Right lung (tissue), 10 donors: ENCODE results near the gene DAPK1. TPM values are rescaled to one million over a fixed set of nuclear protein-coding genes. Genes with fewer than 3 reads are reported as not detected.
A peak's percentile ranks its signal among the peaks of the same experiment; 100 is the strongest.

Experiments used
- DNase-seq, 2 donors: peaks; one replicate each; pipeline ENCODE4 v3.0.0-alpha.2; 2013
- long read RNA-seq, 8 donors: transcript quantifications; one replicate each; lab custom pipeline, GENCODE V29; 2026
- polyA plus RNA-seq, 5 donors: library from polyadenylated mRNA; unstranded; fragments of 120-200 nt; gene quantifications; one replicate each; pipeline versions ENCODE4 v1.2.1 to v1.2.3, GENCODE V29; 2013; ENCODE audit warnings: inconsistent platforms in 1 of 5, low replicate concordance in 1 of 5; ENCODE audit not compliant: insufficient read length in 5 of 5, insufficient read depth in 1 of 5

Gene DAPK1
- 100 to 1,000 TPM; 173 to 232 (median 217) TPM for polyA plus RNA-seq
- long read RNA-seq, donor 1, full-length matches to known transcripts: 17 of 60 reads
- long read RNA-seq, donor 1, partial matches to known transcripts: 43 of 60 reads
- long read RNA-seq, donor 1, other reads (novel, unspliced or antisense): 0 of 60 reads
- long read RNA-seq, donor 2, full-length matches to known transcripts: 2 of 60 reads
- long read RNA-seq, donor 2, partial matches to known transcripts: 58 of 60 reads
- long read RNA-seq, donor 2, other reads (novel, unspliced or antisense): 0 of 60 reads
- long read RNA-seq, donor 3, full-length matches to known transcripts: 11 of 23 reads
- long read RNA-seq, donor 3, partial matches to known transcripts: 12 of 23 reads
- long read RNA-seq, donor 3, other reads (novel, unspliced or antisense): 0 of 23 reads
- long read RNA-seq, donor 4, full-length matches to known transcripts: 3 of 30 reads
- long read RNA-seq, donor 4, partial matches to known transcripts: 27 of 30 reads
- long read RNA-seq, donor 4, other reads (novel, unspliced or antisense): 0 of 30 reads
- long read RNA-seq, donor 5, full-length matches to known transcripts: 15 of 39 reads
- long read RNA-seq, donor 5, partial matches to known transcripts: 24 of 39 reads
- long read RNA-seq, donor 5, other reads (novel, unspliced or antisense): 0 of 39 reads
- long read RNA-seq, donor 6, full-length matches to known transcripts: 14 of 48 reads
- long read RNA-seq, donor 6, partial matches to known transcripts: 34 of 48 reads
- long read RNA-seq, donor 6, other reads (novel, unspliced or antisense): 0 of 48 reads
- long read RNA-seq, donor 7, full-length matches to known transcripts: 5 of 41 reads
- long read RNA-seq, donor 7, partial matches to known transcripts: 36 of 41 reads
- long read RNA-seq, donor 7, other reads (novel, unspliced or antisense): 0 of 41 reads
- long read RNA-seq, donor 8, full-length matches to known transcripts: 1 of 14 reads
- long read RNA-seq, donor 8, partial matches to known transcripts: 13 of 14 reads
- long read RNA-seq, donor 8, other reads (novel, unspliced or antisense): 0 of 14 reads

- DNase-seq: peak; percentile 70 to 80
Observed at GRCh38 chr9:87497604-87498045, at the start of gene DAPK1. DAPK1 (plus strand) TSS chr9:87497867; CDS start chr9:87499078, 1,211 bp downstream.

GRCh38 chr9:87451149-87451548, 46.5 kb upstream of the DAPK1 start:
- DNase-seq: no peak

GRCh38 chr9:87455407-87455806, 42.3 kb upstream of the DAPK1 start:
- no peak for DNase-seq

GRCh38 chr9:87461256-87461655, 36.4 kb upstream of the DAPK1 start:
- DNase-seq: peak in 1 of 2 donors; percentile 36

- DNase-seq: peak in 1 of 2 donors; percentile 24
Observed at GRCh38 chr9:87464110-87464991, 33.3 kb upstream of the DAPK1 start.

GRCh38 chr9:87464992-87465378, 32.7 kb upstream of the DAPK1 start:
- DNase-seq: no peak

GRCh38 chr9:87465816-87466215, 31.9 kb upstream of the DAPK1 start:
- DNase-seq: no peak

GRCh38 chr9:87467187-87467586, 30.5 kb upstream of the DAPK1 start:
- no peak for DNase-seq

- no peak for DNase-seq
Observed at GRCh38 chr9:87469793-87470465, 27.7 kb upstream of the DAPK1 start.

- DNase-seq: no peak
Observed at GRCh38 chr9:87471746-87472145, 25.9 kb upstream of the DAPK1 start.

- no peak for DNase-seq
Observed at GRCh38 chr9:87475463-87475862, 22.2 kb upstream of the DAPK1 start.

- no peak for DNase-seq
Observed at GRCh38 chr9:87478226-87478992, 19.3 kb upstream of the DAPK1 start.

- DNase-seq: no peak
Observed at GRCh38 chr9:87479801-87480201, 17.9 kb upstream of the DAPK1 start.

- no peak for DNase-seq
Observed at GRCh38 chr9:87481890-87482855, 15.5 kb upstream of the DAPK1 start.

GRCh38 chr9:87490225-87490624, 7.4 kb upstream of the DAPK1 start:
- no peak for DNase-seq

- no peak for DNase-seq
Observed at GRCh38 chr9:87490907-87491306, 6.8 kb upstream of the DAPK1 start.

- no peak for DNase-seq
Observed at GRCh38 chr9:87491523-87491922, 6.1 kb upstream of the DAPK1 start.

GRCh38 chr9:87492642-87493041, 5.0 kb upstream of the DAPK1 start:
- DNase-seq: no peak
